ENCODE data around the gene GJD3. TPM values are rescaled to one million over a fixed set of nuclear protein-coding genes. Genes with fewer than 3 reads are reported as not detected.
"Not testable (repeated sequence)": the region's sequence is repeated elsewhere in the genome, so short reads cannot be mapped to it uniquely, and the experiment has no call there.

The GJD3 gene
- total RNA-seq, 6 donors from 2014 or later = 1.7 to 8.4 (median 4.5) TPM; not detected in 2

- WGBS, 2 donors = 85 to 94% methylated on average over 8 of the region's 8 CpGs
- H3K36me3 ChIP-seq = no peaks in the 10 kb centered on the region
- H3K4me3 ChIP-seq = no peak overlapping the region
- H3K4me1 ChIP-seq = no peaks in the 10 kb centered on the region
- no peak for TF ChIP-seq CTCF (IDR thresholded peaks at IDR 0.05)
- no peak for TF ChIP-seq POLR2A (IDR thresholded peaks at IDR 0.05)
- TF ChIP-seq EP300 (IDR thresholded peaks at IDR 0.05) = no peak
- TF ChIP-seq POLR2AphosphoS5 (IDR thresholded peaks at IDR 0.05) = no peak
- H3K27me3 ChIP-seq = no peaks in the 10 kb centered on the region
- DNase-seq = no peak
- no peak overlapping the region for H3K27ac ChIP-seq
- ATAC-seq (ENCODE audit: low FRiP score in 2 of 2) = no peak
- H3K9me3 ChIP-seq = no peaks in the 10 kb centered on the region
Observed at GRCh38 chr17:40373999-40374398, 9.5 kb upstream of the GJD3 start.

GRCh38 chr17:40373324-40373723, 8.8 kb upstream of the GJD3 start:
- 66 to 82% methylated on average over 4 of the region's 4 CpGs for WGBS, 2 donors
- H3K4me1 ChIP-seq = no peaks in the 10 kb centered on the region
- H3K27ac ChIP-seq = no peak overlapping the region
- ATAC-seq (ENCODE audit: low FRiP score in 2 of 2) (no peak), DNase-seq (no peak)
- no peaks in the 10 kb centered on the region for H3K27me3 ChIP-seq
- no peak overlapping the region for H3K4me3 ChIP-seq
- TF ChIP-seq POLR2AphosphoS5 (IDR thresholded peaks at IDR 0.05) = no peak
- no peak for TF ChIP-seq POLR2A (IDR thresholded peaks at IDR 0.05)
- TF ChIP-seq EP300 (IDR thresholded peaks at IDR 0.05) = no peak
- no peak for TF ChIP-seq CTCF (IDR thresholded peaks at IDR 0.05)
- H3K36me3 ChIP-seq = no peaks in the 10 kb centered on the region
- H3K9me3 ChIP-seq = no peaks in the 10 kb centered on the region

GRCh38 chr17:40372644-40373043, 8.1 kb upstream of the GJD3 start:
- not testable (repeated sequence) for H3K27ac ChIP-seq; H3K4me1 ChIP-seq; ATAC-seq (ENCODE audit: low FRiP score in 2 of 2); H3K27me3 ChIP-seq; H3K36me3 ChIP-seq; H3K9me3 ChIP-seq; DNase-seq; H3K4me3 ChIP-seq
- WGBS, 2 donors = 54% methylated on average over 4 of the region's 4 CpGs

- Histone ChIP-seq H3K4me3 (no peak overlapping the region), H3K9me3 (no peaks in the 10 kb centered on the region), H3K27ac (no peak overlapping the region), H3K36me3 (no peaks in the 10 kb centered on the region), H3K4me1 (no peaks in the 10 kb centered on the region), H3K27me3 (no peaks in the 10 kb centered on the region)
- WGBS, 2 donors = 94 to 100% methylated on average over 2 of the region's 2 CpGs
- DNase-seq (no peak), ATAC-seq (ENCODE audit: low FRiP score in 2 of 2) (no peak)
- TF ChIP-seq CTCF (IDR thresholded peaks at IDR 0.05) (no peak), POLR2AphosphoS5 (IDR thresholded peaks at IDR 0.05) (no peak), POLR2A (IDR thresholded peaks at IDR 0.05) (no peak), EP300 (IDR thresholded peaks at IDR 0.05) (no peak)
Observed at GRCh38 chr17:40372031-40372430, 7.5 kb upstream of the GJD3 start.

- Histone ChIP-seq H3K4me1 (no peaks in the 10 kb centered on the region), H3K4me3 (no peak overlapping the region), H3K9me3 (no peaks in the 10 kb centered on the region), H3K27me3 (no peaks in the 10 kb centered on the region), H3K36me3 (no peaks in the 10 kb centered on the region), H3K27ac (no peak overlapping the region)
- ATAC-seq (ENCODE audit: low FRiP score in 2 of 2) (no peak), DNase-seq (no peak)
- TF ChIP-seq EP300 (IDR thresholded peaks at IDR 0.05) (no peak), POLR2AphosphoS5 (IDR thresholded peaks at IDR 0.05) (no peak), POLR2A (IDR thresholded peaks at IDR 0.05) (no peak), CTCF (IDR thresholded peaks at IDR 0.05) (no peak)
- WGBS, 2 donors = 79 to 87% methylated on average over 15 to 16 of the region's 16 CpGs
Observed at GRCh38 chr17:40371261-40371929, 6.9 kb upstream of the GJD3 start.
